Colon (tissue), 2 donors: ENCODE results near the gene OSGIN1.
"Not testable (repeated sequence)": the region's sequence is repeated elsewhere in the genome, so short reads cannot be mapped to it uniquely, and the experiment has no call there.

Source experiments
- FAIRE-seq: peaks from 2 replicates; lab custom pipeline; 2012; peaks lifted over from hg19 to GRCh38; lab: Jason Lieb, UNC
- donor health status: control.
- donor health status: control.

The OSGIN1 gene

GRCh38 chr16:83940630-83941378 is 12.2 kb upstream of the OSGIN1 start:
- no peak for FAIRE-seq

GRCh38 chr16:83941546-83941945 is 11.5 kb upstream of the OSGIN1 start:
- not testable (repeated sequence) for FAIRE-seq

- no peak for FAIRE-seq
Observed at GRCh38 chr16:83942074-83942473, 11.0 kb upstream of the OSGIN1 start.

GRCh38 chr16:83942815-83943515 is 10.1 kb upstream of the OSGIN1 start:
- FAIRE-seq, result no peak

- no peak for FAIRE-seq
Observed at GRCh38 chr16:83943516-83944050, 9.5 kb upstream of the OSGIN1 start.

- FAIRE-seq, result no peak
Observed at GRCh38 chr16:83945587-83945986, 7.5 kb upstream of the OSGIN1 start.

GRCh38 chr16:83946154-83946780 is 6.8 kb upstream of the OSGIN1 start:
- FAIRE-seq, result no peak

GRCh38 chr16:83946781-83947566 is 6.1 kb upstream of the OSGIN1 start:
- FAIRE-seq, result no peak

GRCh38 chr16:83947642-83948234 is 5.3 kb upstream of the OSGIN1 start:
- no peak for FAIRE-seq

GRCh38 chr16:83948914-83949723 is 3.9 kb upstream of the OSGIN1 start:
- no peak for FAIRE-seq

GRCh38 chr16:83949724-83950001 is 3.4 kb upstream of the OSGIN1 start:
- no peak for FAIRE-seq

GRCh38 chr16:83950862-83951399 is 2.1 kb upstream of the OSGIN1 start:
- not testable (repeated sequence) for FAIRE-seq

- no peak for FAIRE-seq
Observed at GRCh38 chr16:83951544-83951943, 1.5 kb upstream of the OSGIN1 start.

GRCh38 chr16:83952587-83952939 is 477 bp upstream of the OSGIN1 start:
- no peak for FAIRE-seq

GRCh38 chr16:83953796-83954576 is 946 bp downstream of the OSGIN1 start:
- no peak for FAIRE-seq

- FAIRE-seq, result no peak
Observed at GRCh38 chr16:83954577-83955016, 1.6 kb downstream of the OSGIN1 start.

- FAIRE-seq, result no peak
Observed at GRCh38 chr16:83955218-83956130, 2.4 kb downstream of the OSGIN1 start.

- no peak for FAIRE-seq
Observed at GRCh38 chr16:83956336-83957289, 3.6 kb downstream of the OSGIN1 start.
